ENCODE measurements around the gene ARPP21. TPM values are rescaled to one million over a fixed set of nuclear protein-coding genes. Genes with fewer than 3 reads are reported as not detected.

ARPP21 gene
- total RNA-seq, 2 experiments from 2014 or later: not detected

DNA sequence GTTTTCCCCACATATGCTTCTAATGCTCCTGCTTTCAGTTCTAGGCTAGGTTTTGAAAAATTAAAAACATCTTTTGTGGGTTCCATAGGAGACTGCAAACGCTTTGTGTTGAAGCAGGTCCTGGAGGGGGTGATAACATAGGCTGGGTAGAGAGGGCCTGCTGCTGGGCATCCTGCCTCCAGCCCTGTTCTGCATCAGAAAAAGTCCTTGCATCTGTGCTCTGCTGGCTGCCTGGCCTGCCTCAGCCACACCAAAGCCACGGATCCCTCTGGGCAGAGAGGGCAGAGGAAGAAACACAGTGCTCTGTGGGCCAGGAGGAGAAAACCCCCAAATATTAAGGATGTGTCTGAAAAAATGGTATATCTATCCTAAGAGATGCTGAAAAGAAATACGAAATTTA lies 3.9 kb upstream of the ARPP21 start:
- no peak for DNase-seq
- ChIA-PET POLR2A (no interaction called here), CTCF (interaction anchor here (0.7 kb wide), 1 partner anchor 1026 kb away, joined by 3 read pairs; no protein-coding TSS in a partner anchor)
- Mint-ChIP-seq H3K36me3 (ENCODE audit: low read depth) (no peaks in the 10 kb centered on the region), H3K27me3 (peaks cover 24% of the 10 kb centered on the region), H3K9me3 (no peaks in the 10 kb centered on the region), H3K4me1 (peaks cover 12% of the 10 kb centered on the region), H3K4me3 (no peak overlapping the region), H3K27ac (no peak overlapping the region)

DNA sequence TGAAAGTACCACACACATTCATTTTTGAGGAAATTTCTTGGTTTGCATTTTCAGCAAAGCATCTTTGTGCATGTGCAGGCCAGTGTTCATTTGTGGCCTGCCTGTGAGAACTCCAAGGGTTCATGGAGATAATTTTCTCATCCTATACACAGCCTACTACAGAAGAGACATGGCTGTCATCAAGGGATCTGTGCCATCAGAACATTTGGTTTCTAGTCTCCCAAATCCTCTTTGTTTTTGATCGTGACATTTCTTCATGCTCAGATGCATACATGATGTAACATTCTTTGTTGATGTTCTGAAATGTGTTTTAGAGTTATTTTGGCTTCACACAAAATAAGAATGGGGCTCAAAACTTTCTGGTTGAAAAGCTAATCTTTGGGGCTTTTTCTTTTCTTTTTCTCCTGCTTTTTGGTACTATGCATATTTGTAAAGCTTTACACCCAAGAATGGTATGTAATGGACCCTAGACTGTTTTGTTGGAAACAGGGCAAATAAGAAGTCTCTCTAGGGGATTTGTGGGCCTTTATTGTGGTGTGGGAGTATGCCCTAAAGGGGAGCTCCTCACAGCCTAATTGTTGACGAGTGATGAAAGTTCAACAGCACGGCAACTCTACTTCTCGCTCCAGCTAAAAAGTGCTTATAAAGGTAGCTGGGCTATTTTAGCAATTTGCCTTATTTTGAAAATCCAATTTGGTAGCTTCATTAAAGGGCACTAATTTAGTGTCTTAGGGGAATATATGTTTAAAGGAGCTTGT lies 3.2 kb upstream of the ARPP21 start:
- no peak for DNase-seq
- Mint-ChIP-seq H3K9me3 (no peaks in the 10 kb centered on the region), H3K27me3 (peaks cover 31% of the 10 kb centered on the region), H3K4me1 (peaks cover 12% of the 10 kb centered on the region), H3K4me3 (no peak overlapping the region), H3K27ac (no peak overlapping the region), H3K36me3 (ENCODE audit: low read depth) (no peaks in the 10 kb centered on the region)
- ChIA-PET POLR2A (no interaction called here), CTCF (no interaction called here)

DNA sequence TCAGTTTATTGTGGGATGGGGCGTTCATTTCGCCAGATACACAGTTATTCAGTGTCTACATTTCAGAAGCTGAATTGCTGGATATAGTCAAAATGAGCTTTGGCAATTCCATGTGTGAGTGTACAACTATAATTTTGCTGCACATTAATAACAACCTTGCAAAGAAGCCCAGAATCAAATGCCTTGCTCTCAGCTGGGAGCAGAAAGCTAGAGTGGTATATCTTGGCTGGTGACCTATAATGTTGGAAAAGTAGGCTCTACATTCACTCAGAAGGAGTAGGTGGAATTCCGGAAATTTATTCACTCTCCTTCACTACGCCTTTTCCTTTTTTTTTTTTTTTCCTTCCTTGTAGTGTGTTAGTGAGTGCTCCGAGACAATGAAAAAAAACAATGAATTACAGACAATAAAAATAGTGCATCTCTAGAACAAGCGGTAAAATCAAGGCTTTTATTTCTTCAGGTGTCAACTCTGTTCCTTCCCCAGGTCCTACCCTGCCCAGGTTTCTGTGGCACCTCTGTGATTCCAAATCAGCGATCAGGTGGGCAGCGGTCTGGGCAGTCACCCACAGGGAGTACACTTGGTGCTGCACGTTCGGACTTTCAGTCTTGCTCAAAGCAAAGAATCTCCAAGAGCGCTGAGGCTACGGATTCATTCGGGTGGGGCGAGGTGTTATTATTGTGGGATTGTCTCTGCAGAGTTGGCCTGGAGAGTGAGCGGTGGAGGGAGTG lies 910 bp upstream of the ARPP21 start:
- Mint-ChIP-seq H3K4me1 (peaks cover 12% of the 10 kb centered on the region), H3K27me3 (peaks cover 43% of the 10 kb centered on the region), H3K9me3 (no peaks in the 10 kb centered on the region), H3K4me3 (peak overlapping the region; percentile 26), H3K27ac (no peak overlapping the region), H3K36me3 (ENCODE audit: low read depth) (no peaks in the 10 kb centered on the region)
- CTCF ChIA-PET: no interaction called here
- no peak for DNase-seq
- POLR2A ChIA-PET: no interaction called here

DNA sequence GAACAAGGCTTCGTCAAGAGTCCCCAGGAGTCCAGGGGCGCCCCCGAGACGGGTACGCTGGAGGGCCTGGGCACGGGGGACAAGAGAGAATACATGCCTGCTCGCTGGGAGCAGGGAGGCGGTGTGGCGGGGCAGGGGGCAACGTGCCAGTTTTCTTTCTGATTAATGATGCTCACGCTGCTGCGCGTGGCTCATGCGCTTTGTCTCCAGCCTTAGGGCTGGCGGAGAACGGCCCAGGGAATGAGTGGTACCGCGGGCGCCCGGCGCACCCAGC lies 408 bp upstream of the ARPP21 start:
- Mint-ChIP-seq H3K27me3 (peaks cover 46% of the 10 kb centered on the region), H3K4me3 (peak overlapping the region; percentile 26), H3K4me1 (peaks cover 12% of the 10 kb centered on the region)

DNA sequence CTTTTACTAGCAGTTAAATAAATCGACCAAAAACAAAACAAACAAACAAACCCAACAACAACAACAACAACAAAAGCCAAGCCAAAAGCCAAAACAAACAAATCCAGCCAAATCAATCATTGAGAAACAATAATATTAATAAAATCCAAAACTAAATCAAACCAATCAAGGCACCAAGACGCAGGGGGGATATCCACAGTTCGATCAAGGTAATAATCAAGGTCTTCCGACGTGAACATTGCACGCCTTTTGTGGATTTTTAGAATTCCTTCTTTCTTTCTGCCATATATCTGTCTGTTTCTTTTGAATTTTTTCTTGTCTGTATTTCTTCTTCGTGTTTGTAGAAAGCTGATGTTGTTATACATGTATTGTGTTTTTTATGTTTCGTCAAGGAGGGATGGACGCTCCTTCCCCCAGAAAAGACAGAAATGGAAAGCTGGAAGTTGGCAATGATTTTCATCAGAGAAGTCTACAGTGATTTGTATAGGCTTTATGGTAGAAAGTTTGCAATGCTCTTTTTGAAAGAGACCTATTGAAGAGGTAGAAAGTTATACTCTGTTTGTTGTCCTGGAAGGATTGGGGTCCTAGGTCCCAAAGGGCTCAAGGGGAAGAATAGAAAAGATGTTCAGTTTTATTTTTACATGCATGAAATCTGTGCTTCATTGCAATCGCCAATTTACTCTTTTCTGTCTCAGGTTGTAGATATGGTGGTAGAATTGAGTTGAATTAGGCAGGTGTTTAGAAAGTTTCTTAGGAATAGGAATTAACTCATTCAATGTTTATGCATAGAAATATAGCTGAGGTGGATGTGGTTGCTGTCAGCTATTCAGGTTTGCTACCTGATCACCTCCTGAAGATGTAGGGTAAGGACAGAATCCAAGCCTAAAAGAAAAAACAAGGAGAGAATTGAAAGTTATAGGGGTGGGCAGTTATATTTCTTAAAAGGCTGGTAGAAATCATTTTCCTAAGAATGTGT lies 1.2 kb downstream of the ARPP21 start:
- Mint-ChIP-seq H3K4me3 (no peak overlapping the region), H3K9me3 (no peaks in the 10 kb centered on the region), H3K27me3 (peaks cover 48% of the 10 kb centered on the region), H3K4me1 (peaks cover 12% of the 10 kb centered on the region), H3K27ac (no peak overlapping the region), H3K36me3 (ENCODE audit: low read depth) (no peaks in the 10 kb centered on the region)
- CTCF ChIA-PET: no interaction called here
- POLR2A ChIA-PET: no interaction called here
- no peak for DNase-seq

More for the DNA sequence above, 408 bp upstream of the ARPP21 start:
- DNase-seq: no peak
- ChIA-PET CTCF (no interaction called here), POLR2A (no interaction called here)
- H3K27ac Mint-ChIP-seq: no peak overlapping the region
- no peaks in the 10 kb centered on the region for H3K36me3 Mint-ChIP-seq (ENCODE audit: low read depth)
- H3K9me3 Mint-ChIP-seq: no peaks in the 10 kb centered on the region

DNA sequence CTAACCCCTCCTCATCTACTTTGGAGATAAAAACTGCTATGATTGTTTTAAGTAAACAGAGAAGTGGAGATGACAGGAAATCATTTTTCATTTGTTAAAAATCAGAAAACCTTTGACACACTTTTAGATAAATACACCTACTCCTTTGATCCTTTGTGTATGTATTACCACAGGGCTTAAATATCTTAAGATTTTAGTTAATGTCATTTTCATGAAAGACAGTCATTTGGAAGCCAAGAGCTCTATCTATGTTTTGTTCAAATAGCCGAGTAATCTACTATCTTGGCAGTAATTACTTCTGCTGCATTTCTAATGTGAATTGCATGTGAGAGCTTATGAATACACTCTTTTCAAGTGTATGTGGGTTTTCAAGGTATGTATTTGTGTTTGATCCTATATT lies 2.0 kb downstream of the ARPP21 start:
- ChIA-PET CTCF (no interaction called here), POLR2A (no interaction called here)
- Mint-ChIP-seq H3K4me3 (no peak overlapping the region), H3K9me3 (no peaks in the 10 kb centered on the region), H3K27ac (no peak overlapping the region), H3K36me3 (ENCODE audit: low read depth) (no peaks in the 10 kb centered on the region), H3K4me1 (peaks cover 12% of the 10 kb centered on the region), H3K27me3 (peaks cover 48% of the 10 kb centered on the region)
- no peak for DNase-seq

DNA sequence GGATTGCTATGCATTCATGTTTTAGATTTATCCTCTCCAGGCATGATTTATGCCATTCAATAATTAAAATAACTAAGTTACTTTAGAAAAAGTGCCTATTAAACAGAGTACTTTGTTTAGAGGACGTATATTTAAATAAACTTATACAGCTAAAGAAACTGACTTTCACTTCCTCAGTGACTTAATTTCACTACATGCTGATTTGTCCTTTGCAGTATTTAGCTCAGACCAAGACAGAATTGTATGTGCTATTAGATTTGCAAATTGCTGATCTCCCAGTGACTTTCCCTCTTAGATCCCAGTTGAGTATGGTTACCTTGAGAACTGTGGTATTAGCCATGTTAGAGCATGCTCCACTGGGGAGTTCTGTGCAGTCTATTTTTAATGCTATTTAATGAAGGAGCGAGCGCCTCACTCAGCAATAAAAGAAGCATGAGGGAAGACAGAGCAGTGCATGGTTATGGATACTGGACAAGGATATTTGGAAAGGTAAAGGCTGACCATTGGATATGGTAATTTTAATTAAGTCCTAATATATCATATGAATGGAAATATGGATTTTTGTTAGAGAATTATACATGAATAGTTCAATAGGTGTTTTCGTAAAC lies 2.7 kb downstream of the ARPP21 start:
- ChIA-PET POLR2A (no interaction called here), CTCF (no interaction called here)
- H3K27me3 Mint-ChIP-seq: peaks cover 48% of the 10 kb centered on the region
- H3K36me3 Mint-ChIP-seq (ENCODE audit: low read depth): no peaks in the 10 kb centered on the region
- no peak overlapping the region for H3K4me3 Mint-ChIP-seq
- no peaks in the 10 kb centered on the region for H3K9me3 Mint-ChIP-seq
- DNase-seq: no peak
- peaks cover 12% of the 10 kb centered on the region for H3K4me1 Mint-ChIP-seq
- no peak overlapping the region for H3K27ac Mint-ChIP-seq

DNA sequence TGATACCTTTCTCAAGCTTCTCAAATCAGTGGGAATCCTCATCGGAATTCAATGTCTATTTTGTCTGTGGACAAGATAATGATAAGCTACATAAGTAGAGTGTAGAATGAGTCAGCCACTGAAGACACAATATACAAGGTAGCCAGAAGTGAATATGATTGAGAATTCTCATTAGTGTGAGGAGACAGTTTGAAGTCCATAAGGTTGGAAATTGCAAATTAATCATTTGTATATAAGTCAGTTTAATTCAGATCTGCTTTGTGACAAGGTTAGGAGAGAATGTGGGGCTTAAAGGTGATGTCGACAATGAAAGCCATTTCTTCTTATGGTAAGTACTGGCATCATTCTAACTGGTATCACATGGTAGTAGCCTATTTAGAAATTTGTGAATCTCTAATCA lies 4.2 kb downstream of the ARPP21 start:
- Mint-ChIP-seq H3K36me3 (ENCODE audit: low read depth) (no peaks in the 10 kb centered on the region), H3K27ac (no peak overlapping the region), H3K4me1 (peaks cover 11% of the 10 kb centered on the region), H3K27me3 (peaks cover 41% of the 10 kb centered on the region), H3K4me3 (no peak overlapping the region), H3K9me3 (no peaks in the 10 kb centered on the region)
- no peak for DNase-seq
- CTCF ChIA-PET: no interaction called here
- POLR2A ChIA-PET: no interaction called here

DNA sequence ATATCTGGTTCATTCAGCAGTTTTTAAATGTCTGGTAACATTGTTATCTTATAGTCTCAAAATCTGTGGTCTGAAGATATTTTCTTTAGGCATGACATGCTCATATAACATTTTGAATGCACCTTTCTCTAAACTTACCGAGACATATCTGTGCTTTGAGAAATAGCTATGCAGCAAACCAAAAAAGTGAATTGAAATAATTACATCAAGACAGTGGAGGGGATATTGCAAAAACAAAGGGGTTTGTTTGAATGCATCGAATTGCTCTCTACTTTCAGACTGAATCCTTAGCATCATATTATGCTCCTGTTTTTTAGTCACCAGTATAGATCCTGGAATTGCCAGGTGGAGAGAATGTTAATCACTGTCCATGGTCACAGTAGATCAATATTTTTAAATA lies 5.1 kb downstream of the ARPP21 start:
- Mint-ChIP-seq H3K27ac (no peak overlapping the region), H3K27me3 (peaks cover 34% of the 10 kb centered on the region), H3K36me3 (ENCODE audit: low read depth) (no peaks in the 10 kb centered on the region), H3K9me3 (no peaks in the 10 kb centered on the region), H3K4me3 (no peak overlapping the region), H3K4me1 (peaks cover 5% of the 10 kb centered on the region)
- DNase-seq: no peak
- CTCF ChIA-PET: no interaction called here
- POLR2A ChIA-PET: no interaction called here

DNA sequence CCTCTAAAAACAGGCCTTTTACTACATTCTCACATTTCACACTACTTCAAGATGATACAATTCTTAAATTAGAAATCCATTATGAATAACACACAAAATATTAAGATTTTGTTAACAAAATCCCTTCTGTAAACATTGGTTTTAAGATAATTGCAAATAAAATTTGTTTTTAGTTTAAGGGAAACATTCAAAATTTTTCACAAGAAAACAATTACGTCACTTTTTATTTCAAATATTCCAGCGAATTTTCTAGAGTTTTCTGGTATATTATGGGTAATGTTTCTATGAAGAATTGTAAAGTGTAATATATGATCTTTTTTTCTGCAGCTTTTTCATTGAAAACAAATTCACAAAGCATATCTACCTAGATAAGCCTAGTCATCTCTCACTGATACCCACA lies 5.9 kb downstream of the ARPP21 start:
- DNase-seq: no peak
- Mint-ChIP-seq H3K4me3 (no peak overlapping the region), H3K4me1 (no peaks in the 10 kb centered on the region), H3K27ac (no peak overlapping the region), H3K36me3 (ENCODE audit: low read depth) (no peaks in the 10 kb centered on the region), H3K27me3 (peaks cover 27% of the 10 kb centered on the region), H3K9me3 (no peaks in the 10 kb centered on the region)
- ChIA-PET CTCF (no interaction called here), POLR2A (no interaction called here)

DNA sequence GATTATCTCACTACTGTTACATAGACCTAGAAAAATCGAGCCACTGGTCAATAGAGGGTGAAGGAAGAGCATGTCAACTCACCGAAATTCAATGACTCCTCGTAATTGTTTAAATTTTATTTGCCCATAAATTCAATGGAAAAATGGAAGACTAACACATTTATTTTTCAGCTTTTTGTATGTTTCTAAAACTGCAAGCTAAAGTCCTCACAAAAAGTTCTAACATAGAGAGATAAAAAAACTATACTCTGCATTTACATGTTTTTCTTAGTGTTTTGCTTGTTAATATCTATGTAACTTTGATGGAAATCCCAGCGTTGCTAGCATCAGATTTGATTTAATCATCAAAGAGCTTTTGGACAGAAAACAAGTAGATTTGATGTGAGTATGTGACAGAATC lies 6.8 kb downstream of the ARPP21 start:
- ChIA-PET POLR2A (no interaction called here), CTCF (no interaction called here)
- no peaks in the 10 kb centered on the region for H3K36me3 Mint-ChIP-seq (ENCODE audit: low read depth)
- H3K4me1 Mint-ChIP-seq: no peaks in the 10 kb centered on the region
- DNase-seq: no peak
- H3K4me3 Mint-ChIP-seq: no peak overlapping the region
- no peak overlapping the region for H3K27ac Mint-ChIP-seq
- H3K27me3 Mint-ChIP-seq: peaks cover 18% of the 10 kb centered on the region
- no peaks in the 10 kb centered on the region for H3K9me3 Mint-ChIP-seq

DNA sequence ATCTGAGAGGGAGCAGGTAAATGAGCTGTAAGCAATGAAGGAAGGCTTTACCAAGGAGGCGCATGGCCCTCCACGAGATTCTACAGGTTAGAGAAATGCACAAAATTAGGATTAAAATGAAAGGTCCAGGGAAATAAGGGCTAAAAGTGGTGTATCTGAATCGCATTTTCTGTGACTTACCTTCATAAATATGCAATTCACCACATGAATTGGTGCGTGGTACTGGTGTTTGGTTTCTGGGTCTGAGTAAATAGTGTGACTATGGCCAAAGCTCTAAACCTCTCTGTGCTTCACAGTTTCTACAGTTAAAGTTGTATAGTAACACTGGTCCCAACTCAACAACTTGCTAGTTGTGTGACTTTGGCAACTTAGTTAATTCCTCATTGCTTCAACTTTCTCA lies 8.1 kb downstream of the ARPP21 start:
- ChIA-PET POLR2A (no interaction called here), CTCF (no interaction called here)
- Mint-ChIP-seq H3K4me3 (no peak overlapping the region), H3K9me3 (no peaks in the 10 kb centered on the region), H3K4me1 (no peaks in the 10 kb centered on the region), H3K27ac (no peak overlapping the region), H3K36me3 (ENCODE audit: low read depth) (no peaks in the 10 kb centered on the region), H3K27me3 (peaks cover 10% of the 10 kb centered on the region)
- no peak for DNase-seq

DNA sequence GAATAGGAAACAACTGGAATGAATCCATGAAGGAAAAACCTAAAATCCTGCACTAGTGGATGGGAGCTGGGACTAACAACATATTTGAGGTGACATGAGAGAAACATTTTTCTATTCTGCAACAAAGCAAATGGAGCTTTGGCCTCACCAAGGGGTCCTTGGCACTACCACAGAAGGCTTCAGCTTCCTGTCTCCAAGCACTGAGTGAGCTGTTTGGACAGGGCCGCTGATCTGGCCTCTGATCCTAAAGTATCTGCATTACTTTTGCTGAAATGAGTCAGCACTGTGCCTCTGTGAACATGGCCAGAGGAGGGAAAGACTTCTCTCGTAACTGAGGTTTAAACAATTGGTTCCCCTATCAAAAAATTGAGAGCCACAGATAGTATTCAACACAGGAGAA lies 9.0 kb downstream of the ARPP21 start:
- H3K27ac Mint-ChIP-seq: no peak overlapping the region
- CTCF ChIA-PET: no interaction called here
- POLR2A ChIA-PET: no interaction called here
- H3K36me3 Mint-ChIP-seq (ENCODE audit: low read depth): no peaks in the 10 kb centered on the region
- no peak overlapping the region for H3K4me3 Mint-ChIP-seq
- H3K4me1 Mint-ChIP-seq: no peaks in the 10 kb centered on the region
- no peaks in the 10 kb centered on the region for H3K9me3 Mint-ChIP-seq
- peaks cover 8% of the 10 kb centered on the region for H3K27me3 Mint-ChIP-seq
- DNase-seq: no peak

All from activated CD4-positive, alpha-beta T cell treated with anti-CD3 and anti-CD28 coated beads, Interleukin-2, amount 10 ng/mL, durations not matched to agents 7 days and 5 days (primary cell).